NK-92 (cell line): ENCODE data around the gene PDSS2.
"Not testable (repeated sequence)": the region's sequence is repeated elsewhere in the genome, so short reads cannot be mapped to it uniquely, and the experiment has no call there.

ENCODE experiments used
- DNase-seq: peaks from one replicate; lab custom pipeline; 2025; ENCODE audit not compliant: unreplicated experiment; lab: John Stamatoyannopoulos, UW

The PDSS2 gene

GRCh38 chr6:107459283-107460082 is at the start of gene PDSS2:
Gene PDSS2, minus strand, starts transcription at chr6:107459564. Its CDS starts 279 bp downstream, at chr6:107459285.
- DNase-seq, result peak; percentile 56

- no peak for DNase-seq
Measured at GRCh38 chr6:107506145-107506544, 46.8 kb upstream of the PDSS2 start.

GRCh38 chr6:107504270-107505026 is 45.1 kb upstream of the PDSS2 start:
- no peak for DNase-seq

GRCh38 chr6:107496892-107497684 is 37.7 kb upstream of the PDSS2 start:
- no peak for DNase-seq

GRCh38 chr6:107495971-107496370 is 36.6 kb upstream of the PDSS2 start:
- no peak for DNase-seq

- no peak for DNase-seq
Measured at GRCh38 chr6:107495196-107495643, 35.9 kb upstream of the PDSS2 start.

GRCh38 chr6:107493158-107494057 is 34.0 kb upstream of the PDSS2 start:
- DNase-seq, result no peak

GRCh38 chr6:107491760-107492660 is 32.6 kb upstream of the PDSS2 start:
- no peak for DNase-seq

GRCh38 chr6:107491138-107491609 is 31.8 kb upstream of the PDSS2 start:
- no peak for DNase-seq

GRCh38 chr6:107490566-107491137 is 31.3 kb upstream of the PDSS2 start:
- no peak for DNase-seq

GRCh38 chr6:107489636-107490565 is 30.5 kb upstream of the PDSS2 start, which contains the start of gene SOBP:
Gene SOBP, plus strand, starts transcription at chr6:107490117. Its CDS starts 500 bp downstream, at chr6:107490617.
- no peak for DNase-seq

- DNase-seq, result no peak
Measured at GRCh38 chr6:107488875-107489635, 29.7 kb upstream of the PDSS2 start.

- DNase-seq, result no peak
Measured at GRCh38 chr6:107488174-107488874, 29.0 kb upstream of the PDSS2 start.

GRCh38 chr6:107485157-107485556 is 25.8 kb upstream of the PDSS2 start:
- DNase-seq, result no peak

- no peak for DNase-seq
Measured at GRCh38 chr6:107479089-107479690, 19.8 kb upstream of the PDSS2 start.

- DNase-seq, result not testable (repeated sequence)
Measured at GRCh38 chr6:107475826-107476225, 16.5 kb upstream of the PDSS2 start.
